ENCODE measurements around the gene EIF4G1.

The EIF4G1 gene

GRCh38 chr3:184308744-184309143 lies 5.7 kb upstream of the EIF4G1 start:
- no peak for DNase-seq

- DNase-seq, result no peak
Observed at GRCh38 chr3:184311633-184312032, 2.8 kb upstream of the EIF4G1 start.

- peak; percentile 25 for DNase-seq
Observed at GRCh38 chr3:184314700-184315542, 515 bp downstream of the EIF4G1 start.

GRCh38 chr3:184315543-184315867 lies 1.1 kb downstream of the EIF4G1 start:
- DNase-seq, result no peak

GRCh38 chr3:184315871-184316661 lies 1.7 kb downstream of the EIF4G1 start:
- DNase-seq, result no peak

- no peak for DNase-seq
Observed at GRCh38 chr3:184316792-184317191, 2.4 kb downstream of the EIF4G1 start.

- DNase-seq, result no peak
Observed at GRCh38 chr3:184317201-184317600, 2.8 kb downstream of the EIF4G1 start.

- DNase-seq, result peak; percentile 38
Observed at GRCh38 chr3:184320104-184320445, 5.7 kb downstream of the EIF4G1 start.

GRCh38 chr3:184321666-184322065 lies 7.3 kb downstream of the EIF4G1 start:
- no peak for DNase-seq

- no peak for DNase-seq
Observed at GRCh38 chr3:184322731-184323487, 8.5 kb downstream of the EIF4G1 start.

- DNase-seq, result no peak
Observed at GRCh38 chr3:184323696-184324095, 9.3 kb downstream of the EIF4G1 start.

- DNase-seq, result no peak
Observed at GRCh38 chr3:184325269-184325668, 10.9 kb downstream of the EIF4G1 start.

GRCh38 chr3:184325715-184326369 lies 11.4 kb downstream of the EIF4G1 start:
- DNase-seq, result no peak

GRCh38 chr3:184327171-184327570 lies 12.8 kb downstream of the EIF4G1 start:
- DNase-seq, result no peak

GRCh38 chr3:184328516-184328915 lies 14.1 kb downstream of the EIF4G1 start:
- no peak for DNase-seq

GRCh38 chr3:184332370-184333090 lies 18.1 kb downstream of the EIF4G1 start:
- no peak for DNase-seq

GRCh38 chr3:184333190-184333589 lies 18.8 kb downstream of the EIF4G1 start:
- no peak for DNase-seq

GRCh38 chr3:184333700-184334099 lies 19.3 kb downstream of the EIF4G1 start:
- DNase-seq, result no peak

GRCh38 chr3:184334470-184335158 lies 20.2 kb downstream of the EIF4G1 start:
- DNase-seq, result no peak

GRCh38 chr3:184335291-184335660 lies 20.9 kb downstream of the EIF4G1 start:
- DNase-seq, result no peak

GRCh38 chr3:184335661-184336546 lies 21.5 kb downstream of the EIF4G1 start:
- peak; percentile 79 for DNase-seq
